Endodermal cell (in vitro differentiated cells): ENCODE measurements around the gene KNSTRN. TPM values are rescaled to one million over a fixed set of nuclear protein-coding genes. Genes with fewer than 3 reads are reported as not detected.

ENCODE experiments used
- DNase-seq: peaks from one replicate; pipeline ENCODE4 v3.0.0-alpha.2; 2017
- H3K27ac ChIP-seq: 2 replicates; pipeline ENCODE4 v1.5.1; 2013; ENCODE audit warnings: mild to moderate bottlenecking, low read depth, low read length, moderate library complexity
- H3K27me3 ChIP-seq: 2 replicates; pipeline ENCODE4 v1.6.1; 2013; ENCODE audit warnings: mild to moderate bottlenecking, low read length, moderate library complexity; ENCODE audit not compliant: insufficient read depth, control insufficient read depth, poor library complexity, severe bottlenecking
- H3K36me3 ChIP-seq: 2 replicates; pipeline ENCODE4 v1.7.0; 2013; ENCODE audit warnings: mild to moderate bottlenecking, low read length, moderate library complexity; ENCODE audit not compliant: control insufficient read depth, insufficient read depth
- H3K4me1 ChIP-seq: one replicate; pipeline ENCODE4 v1.7.0; 2013; ENCODE audit warnings: low read length; ENCODE audit not compliant: control insufficient read depth, insufficient read depth
- H3K4me3 ChIP-seq: 2 replicates; pipeline ENCODE4 v1.5.1; 2013; ENCODE audit warnings: mild to moderate bottlenecking, low read length, moderate library complexity
- H3K9ac ChIP-seq: 2 replicates; pipeline ENCODE4 v1.6.1; 2013; ENCODE audit warnings: mild to moderate bottlenecking, low read length, moderate library complexity; ENCODE audit not compliant: poor library complexity, severe bottlenecking; ENCODE audit errors: extremely low read depth
- H3K9me3 ChIP-seq: 2 replicates; pipeline ENCODE4 v1.6.1; 2013; ENCODE audit warnings: mild to moderate bottlenecking, low read length, moderate library complexity; ENCODE audit not compliant: control insufficient read depth
- H3K27ac Mint-ChIP-seq: 2 replicates; pipeline ENCODE4 v1.8.0; 2020; ENCODE audit warnings: mixed read lengths
- H3K27me3 Mint-ChIP-seq: 2 replicates; pipeline ENCODE4 v1.8.0; 2021; ENCODE audit warnings: mild to moderate bottlenecking, mixed read lengths; ENCODE audit not compliant: insufficient read depth
- H3K36me3 Mint-ChIP-seq: 2 replicates; pipeline ENCODE4 v1.8.0; 2020; ENCODE audit warnings: low read depth, mixed read lengths
- H3K4me1 Mint-ChIP-seq: 2 replicates; pipeline ENCODE4 v1.8.0; 2020; ENCODE audit warnings: mixed read lengths
- H3K4me3 Mint-ChIP-seq: 2 replicates; pipeline ENCODE4 v1.8.0; 2020; ENCODE audit warnings: mild to moderate bottlenecking, moderate library complexity, mixed read lengths
- H3K9me3 Mint-ChIP-seq: 2 replicates; pipeline ENCODE4 v1.8.0; 2020; ENCODE audit warnings: mild to moderate bottlenecking, mixed read lengths
- WGBS, 2 experiments: methylation state at CpG; one replicate each; pipeline versions ENCODE4 v1.1.5 to v1.1.7; 2013; ENCODE audit warnings: missing lambda C conversion rate in 2 of 2, mixed read lengths in 1 of 2; ENCODE audit not compliant: insufficient coverage in 1 of 2, insufficient read length in 1 of 2; 5-methylcytosine and 5-hydroxymethylcytosine counted together
- total RNA-seq, 2 donors: library from RNA; stranded (reverse); fragmentation: NEBNext Ultra II Directional in 1 of 2; extraction: Animal tissue kit (Norgen Biotek cat#: 25700) in 1 of 2; gene quantifications; 2 replicates in 1 of 2; 3 replicates in 1 of 2; pipeline ENCODE4 v1.2.1, GENCODE V29; 2021
- TF ChIP-seq, protein P1 (sequence below): fragments of 200-600 bp; sonication (generic); conservative IDR thresholded peaks from 2 replicates; pipeline ENCODE4 v1.5.0; 2021; ENCODE audit warnings: antibody characterized with exemption, mild to moderate bottlenecking

KNSTRN gene
- total RNA-seq, 2 donors from 2014 or later: 57.6 to 92.4 TPM

DNA sequence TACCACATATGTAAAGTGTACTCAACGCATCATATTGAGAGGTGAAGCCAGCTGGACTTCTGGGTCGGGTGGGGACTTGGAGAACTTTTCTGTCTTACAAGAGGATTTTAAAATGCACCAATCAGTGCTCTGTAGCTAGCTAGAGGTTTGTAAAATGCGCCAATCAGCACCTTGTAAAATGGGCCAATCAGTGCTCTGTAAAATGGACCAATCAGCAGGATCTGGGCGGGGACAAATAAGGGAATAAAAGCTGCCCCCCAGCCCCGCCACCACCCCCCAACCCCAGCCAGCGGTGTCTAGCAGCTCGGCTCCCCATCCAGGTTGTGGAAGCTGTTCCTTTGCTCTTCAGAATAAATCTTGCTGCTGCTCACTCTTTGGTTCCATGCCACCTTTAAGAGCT is 16.8 kb downstream of the KNSTRN start:
- Histone ChIP-seq H3K9ac (no peak overlapping the region), H3K27me3 (no peaks in the 10 kb centered on the region), H3K4me3 (no peak overlapping the region), H3K4me1 (no peaks in the 10 kb centered on the region), H3K9me3 (no peaks in the 10 kb centered on the region), H3K36me3 (peaks cover 5% of the 10 kb centered on the region), H3K27ac (no peak overlapping the region)
- DNase-seq: no peak
- TF ChIP-seq, protein P1, sequence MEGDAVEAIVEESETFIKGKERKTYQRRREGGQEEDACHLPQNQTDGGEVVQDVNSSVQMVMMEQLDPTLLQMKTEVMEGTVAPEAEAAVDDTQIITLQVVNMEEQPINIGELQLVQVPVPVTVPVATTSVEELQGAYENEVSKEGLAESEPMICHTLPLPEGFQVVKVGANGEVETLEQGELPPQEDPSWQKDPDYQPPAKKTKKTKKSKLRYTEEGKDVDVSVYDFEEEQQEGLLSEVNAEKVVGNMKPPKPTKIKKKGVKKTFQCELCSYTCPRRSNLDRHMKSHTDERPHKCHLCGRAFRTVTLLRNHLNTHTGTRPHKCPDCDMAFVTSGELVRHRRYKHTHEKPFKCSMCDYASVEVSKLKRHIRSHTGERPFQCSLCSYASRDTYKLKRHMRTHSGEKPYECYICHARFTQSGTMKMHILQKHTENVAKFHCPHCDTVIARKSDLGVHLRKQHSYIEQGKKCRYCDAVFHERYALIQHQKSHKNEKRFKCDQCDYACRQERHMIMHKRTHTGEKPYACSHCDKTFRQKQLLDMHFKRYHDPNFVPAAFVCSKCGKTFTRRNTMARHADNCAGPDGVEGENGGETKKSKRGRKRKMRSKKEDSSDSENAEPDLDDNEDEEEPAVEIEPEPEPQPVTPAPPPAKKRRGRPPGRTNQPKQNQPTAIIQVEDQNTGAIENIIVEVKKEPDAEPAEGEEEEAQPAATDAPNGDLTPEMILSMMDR: no peak
- WGBS, 2 experiments: 94% methylated on average over 3 to 7 of the region's 7 CpGs
- no peaks in the 10 kb centered on the region for H3K9me3 Mint-ChIP-seq
- no peak overlapping the region for H3K4me3 Mint-ChIP-seq
- H3K36me3 Mint-ChIP-seq: peaks cover 7% of the 10 kb centered on the region
- H3K4me1 Mint-ChIP-seq: no peaks in the 10 kb centered on the region
- no peaks in the 10 kb centered on the region for H3K27me3 Mint-ChIP-seq
- no peak overlapping the region for H3K27ac Mint-ChIP-seq

DNA sequence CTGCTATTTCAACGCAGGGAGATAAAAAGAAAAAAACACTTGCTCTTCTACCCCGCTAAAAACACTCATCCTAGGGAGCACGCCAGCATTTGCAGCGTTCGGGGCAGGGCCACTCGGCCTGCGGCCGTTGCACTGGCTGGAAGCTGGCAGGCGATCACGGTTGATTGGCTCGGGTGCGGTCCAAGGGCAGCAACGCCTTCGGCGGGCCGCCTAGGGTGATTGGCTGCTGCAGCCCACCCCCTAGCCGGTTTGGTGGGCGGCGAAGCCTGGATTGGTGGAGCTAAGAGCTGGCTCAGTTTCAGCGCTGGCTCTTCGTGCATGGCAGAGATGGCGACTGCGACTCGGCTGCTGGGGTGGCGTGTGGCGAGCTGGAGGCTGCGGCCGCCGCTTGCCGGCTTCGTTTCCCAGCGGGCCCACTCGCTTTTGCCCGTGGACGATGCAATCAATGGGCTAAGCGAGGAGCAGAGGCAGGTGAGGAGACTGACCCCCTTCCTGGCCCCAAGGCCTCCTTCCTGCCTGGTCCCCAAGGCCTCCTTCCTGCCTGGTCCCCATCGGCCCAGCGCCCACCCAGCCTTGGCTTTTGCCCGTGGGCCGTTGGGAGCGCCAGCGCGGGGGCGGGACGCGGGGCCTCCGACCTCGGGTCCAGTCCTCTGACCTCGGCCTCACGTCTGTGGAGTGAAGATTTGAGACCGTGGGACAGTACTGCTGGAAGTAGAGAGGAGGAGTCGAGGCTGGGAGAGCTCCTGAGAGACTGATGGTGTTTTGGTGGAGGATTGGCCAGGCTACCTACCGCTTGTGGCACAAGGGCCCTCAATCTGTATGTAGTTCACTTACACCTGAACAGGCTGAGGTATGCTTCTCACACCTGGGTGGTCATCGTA is 23.2 kb downstream of the KNSTRN start, which contains the start of gene IVD:
TSS of gene IVD (plus strand) at position 295 of the 881 bp plus-strand sequence. CDS start at position 328, 33 bp downstream.
- Mint-ChIP-seq H3K4me1 (peaks cover 13% of the 10 kb centered on the region), H3K27me3 (no peaks in the 10 kb centered on the region), H3K36me3 (peaks cover 25% of the 10 kb centered on the region), H3K9me3 (no peaks in the 10 kb centered on the region), H3K4me3 (peak within 1 kb of the TSS; percentile 79), H3K27ac (peak within 1 kb of the TSS; percentile 74)
- DNase-seq: peak; percentile 99
- Histone ChIP-seq H3K9ac (peak within 1 kb of the TSS; percentile 47), H3K27ac (no peak within 1 kb of the TSS), H3K27me3 (no peaks in the 10 kb centered on the region), H3K9me3 (no peaks in the 10 kb centered on the region), H3K36me3 (peaks cover 30% of the 10 kb centered on the region), H3K4me3 (peak within 1 kb of the TSS; percentile 86), H3K4me1 (no peaks in the 10 kb centered on the region)
- WGBS, 2 experiments: 1 to 4% methylated on average over 22 to 54 of the region's 54 CpGs
- TF ChIP-seq, protein P1: no peak

DNA sequence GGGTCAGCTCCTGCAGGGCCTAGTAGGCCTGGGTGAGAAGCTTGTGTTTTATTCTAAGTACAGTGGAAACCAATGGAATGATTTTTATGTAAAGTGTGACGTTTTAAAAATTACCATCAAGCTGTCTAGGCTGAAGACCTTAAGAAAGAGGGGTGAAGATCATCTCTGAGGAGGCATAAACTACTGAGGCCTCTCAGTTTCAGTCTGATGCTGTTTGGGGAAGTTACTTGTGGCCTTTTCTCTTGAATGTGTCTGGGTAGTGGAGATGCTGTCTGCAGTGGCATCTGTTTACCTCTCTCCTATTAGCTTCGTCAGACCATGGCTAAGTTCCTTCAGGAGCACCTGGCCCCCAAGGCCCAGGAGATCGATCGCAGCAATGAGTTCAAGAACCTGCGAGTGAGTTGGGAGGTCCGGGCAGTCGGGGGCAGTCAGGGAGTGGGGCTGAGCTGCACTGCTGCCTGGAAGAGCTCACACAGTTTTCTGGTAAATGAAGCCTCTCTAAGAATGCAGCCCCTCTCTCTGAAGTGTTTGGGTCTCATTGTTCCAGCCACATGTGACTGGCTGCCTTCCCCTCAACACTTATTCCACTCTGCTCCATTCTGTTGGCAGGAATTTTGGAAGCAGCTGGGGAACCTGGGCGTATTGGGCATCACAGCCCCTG is 24.9 kb downstream of the KNSTRN start:
- no peak for DNase-seq
- no peak overlapping the region for H3K4me3 ChIP-seq
- TF ChIP-seq, protein P1: no peak
- H3K4me1 ChIP-seq: no peaks in the 10 kb centered on the region
- no peaks in the 10 kb centered on the region for H3K27me3 Mint-ChIP-seq
- H3K27ac ChIP-seq: no peak overlapping the region
- H3K9me3 Mint-ChIP-seq: no peaks in the 10 kb centered on the region
- WGBS, 2 experiments: 89 to 94% methylated on average over 7 to 8 of the region's 8 CpGs
- H3K27ac Mint-ChIP-seq: peak overlapping the region; percentile 68
- H3K9me3 ChIP-seq: no peaks in the 10 kb centered on the region
- no peak overlapping the region for H3K9ac ChIP-seq
- peaks cover 47% of the 10 kb centered on the region for H3K36me3 ChIP-seq
- no peaks in the 10 kb centered on the region for H3K27me3 ChIP-seq
- H3K36me3 Mint-ChIP-seq: peaks cover 41% of the 10 kb centered on the region
- H3K4me1 Mint-ChIP-seq: peaks cover 13% of the 10 kb centered on the region
- peak overlapping the region; percentile 79 for H3K4me3 Mint-ChIP-seq
